Measurements from ENCODE around the gene TRIP13.

Gene TRIP13

GRCh38 chr5:962801-963200 is 70.1 kb downstream of the TRIP13 start:
- no peak for TF ChIP-seq CTCF (IDR thresholded peaks at IDR 0.05; ENCODE audit: low read depth, low read length)
- no peak overlapping the region for H3K4me3 ChIP-seq (ENCODE audit: low read depth, low read length)
- in situ Hi-C loops (cut with HindIII; ENCODE audit: low sequenced_read_pairs): no loop called here
- DNase-seq (ENCODE audit: low read depth, low spot score): no peak

GRCh38 chr5:963310-963672 is 70.6 kb downstream of the TRIP13 start:
- TF ChIP-seq CTCF (IDR thresholded peaks at IDR 0.05; ENCODE audit: low read depth, low read length): no peak
- no peak for DNase-seq (ENCODE audit: low read depth, low spot score)
- H3K4me3 ChIP-seq (ENCODE audit: low read depth, low read length): no peak overlapping the region
- in situ Hi-C loops (cut with HindIII; ENCODE audit: low sequenced_read_pairs): no loop called here

DNA sequence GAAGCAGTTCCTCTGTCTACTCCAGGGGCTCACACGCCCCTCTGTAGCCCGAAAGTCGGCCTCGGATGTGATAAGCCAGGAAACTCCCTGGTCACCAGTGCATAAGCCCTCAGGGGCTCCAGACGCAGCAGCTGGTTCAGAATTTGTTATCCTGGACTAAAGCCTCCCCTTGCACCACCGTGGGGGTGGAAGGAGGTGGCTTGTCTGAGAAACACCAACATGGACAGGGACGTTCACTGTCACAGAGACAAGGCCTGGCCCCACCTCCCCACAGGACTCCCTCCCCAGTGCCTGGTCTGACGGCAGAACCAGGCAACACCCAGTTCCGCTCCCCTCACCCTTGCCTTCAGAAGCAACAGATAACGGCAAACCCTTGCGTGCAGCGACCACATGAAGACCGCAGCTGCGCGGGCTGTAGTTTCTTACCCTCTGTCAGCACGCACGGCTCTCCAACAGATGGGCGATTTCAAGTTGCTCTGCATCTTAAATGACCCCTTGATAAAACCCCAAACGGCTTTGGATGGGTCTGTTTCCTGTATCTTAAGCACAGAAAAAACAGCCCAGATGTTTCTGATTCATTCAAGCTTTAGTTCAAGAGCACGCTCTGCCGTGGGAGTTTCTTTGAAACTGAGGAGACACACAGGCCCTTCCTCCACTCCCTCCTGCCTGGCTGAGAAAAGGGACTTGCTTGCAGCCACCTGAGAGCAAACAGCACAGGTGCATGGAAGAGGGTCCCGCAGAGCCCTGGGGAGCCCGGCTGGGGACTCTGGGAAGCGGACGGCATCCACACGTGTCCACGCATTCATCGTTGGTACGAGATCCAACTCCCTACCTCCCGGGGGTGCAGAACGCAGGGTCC is 71.2 kb downstream of the TRIP13 start:
- TF ChIP-seq CTCF (IDR thresholded peaks at IDR 0.05; ENCODE audit: low read depth, low read length): no peak
- no peak for DNase-seq (ENCODE audit: low read depth, low spot score)
- no peak overlapping the region for H3K4me3 ChIP-seq (ENCODE audit: low read depth, low read length)
- in situ Hi-C loops (cut with HindIII; ENCODE audit: low sequenced_read_pairs): no loop called here

DNA sequence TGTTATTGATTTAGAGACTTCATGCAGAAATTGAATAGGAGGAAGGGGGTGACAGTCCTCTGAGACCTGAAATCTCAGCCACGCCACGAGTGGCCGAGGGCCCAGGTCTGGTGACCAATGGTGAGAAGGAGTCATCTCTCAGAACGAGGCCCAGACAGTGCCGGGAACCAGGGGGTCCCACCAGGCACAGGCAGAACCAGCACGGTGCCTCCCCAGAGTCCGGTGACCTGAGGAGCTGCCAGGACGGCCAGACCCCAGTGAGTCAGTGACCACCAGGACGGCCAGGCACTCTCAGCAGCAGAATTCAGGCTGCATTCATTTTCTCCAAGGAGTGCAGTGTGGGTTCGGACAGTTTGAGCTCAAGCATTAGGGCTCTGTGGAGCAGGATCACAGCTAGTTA is 72.1 kb downstream of the TRIP13 start:
- in situ Hi-C loops (cut with HindIII; ENCODE audit: low sequenced_read_pairs): no loop called here
- DNase-seq (ENCODE audit: low read depth, low spot score): no peak
- TF ChIP-seq CTCF (IDR thresholded peaks at IDR 0.05; ENCODE audit: low read depth, low read length): no peak
- no peak overlapping the region for H3K4me3 ChIP-seq (ENCODE audit: low read depth, low read length)

- in situ Hi-C loops (cut with HindIII; ENCODE audit: low sequenced_read_pairs): no loop called here
- TF ChIP-seq CTCF (IDR thresholded peaks at IDR 0.05; ENCODE audit: low read depth, low read length): no peak
- no peak for DNase-seq (ENCODE audit: low read depth, low spot score)
- no peak overlapping the region for H3K4me3 ChIP-seq (ENCODE audit: low read depth, low read length)
Observed at GRCh38 chr5:965604-966344, 73.1 kb downstream of the TRIP13 start.

DNA sequence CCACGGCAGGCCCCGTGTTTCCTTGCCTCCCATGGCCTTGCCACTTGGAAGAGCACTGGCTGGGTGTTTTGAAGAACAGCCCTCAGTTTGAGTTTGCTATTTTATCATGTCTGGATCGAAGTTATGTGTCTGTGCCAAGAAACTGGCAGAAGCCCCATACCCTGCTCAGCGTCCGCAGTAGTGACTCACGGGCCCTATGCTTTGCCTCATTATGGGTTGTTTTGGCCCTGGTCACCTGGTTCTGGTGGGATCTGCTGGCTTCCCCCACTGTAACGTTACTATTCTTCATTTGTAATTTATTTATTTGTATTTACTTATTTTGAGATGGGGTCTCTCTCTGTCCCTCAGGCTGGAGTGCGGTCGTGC is 73.6 kb downstream of the TRIP13 start:
- DNase-seq (ENCODE audit: low read depth, low spot score): no peak
- in situ Hi-C loops (cut with HindIII; ENCODE audit: low sequenced_read_pairs): no loop called here
- no peak overlapping the region for H3K4me3 ChIP-seq (ENCODE audit: low read depth, low read length)
- TF ChIP-seq CTCF (IDR thresholded peaks at IDR 0.05; ENCODE audit: low read depth, low read length): no peak

Data from astrocyte of the spinal cord (primary cell).